ENCODE results near the gene INPP4A. TPM values are rescaled to one million over a fixed set of nuclear protein-coding genes. Genes with fewer than 3 reads are reported as not detected.

The INPP4A gene
- polyA plus RNA-seq, 1 donor from 2014 or later, result 51.4 TPM

DNA sequence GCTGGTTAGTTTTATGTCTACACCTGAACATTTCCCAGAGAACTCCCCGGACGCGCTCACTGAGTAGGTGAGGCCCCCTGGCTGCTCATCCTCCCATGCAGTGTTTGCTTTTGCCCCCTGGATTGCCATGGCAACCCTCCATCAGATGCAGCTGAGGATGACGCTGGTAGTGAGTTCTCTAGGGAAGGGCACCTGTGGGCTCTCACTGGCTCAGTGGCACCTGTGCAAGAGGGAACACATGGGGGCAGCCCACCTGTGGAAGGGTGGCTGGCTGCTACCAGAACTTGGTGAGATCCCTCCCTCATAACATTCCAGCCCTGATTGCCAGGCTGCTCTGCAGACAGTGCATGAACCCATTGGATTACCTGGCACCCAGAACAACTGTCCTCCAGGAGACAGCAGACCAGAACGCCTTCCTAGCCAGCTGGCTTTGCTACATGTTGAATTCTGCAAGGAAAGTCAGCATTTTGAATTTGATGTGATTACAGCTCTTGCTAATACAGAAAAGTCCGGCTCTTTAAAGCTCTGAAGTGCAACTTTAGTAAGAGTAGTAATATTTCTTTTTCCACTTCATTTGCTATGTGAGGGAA is 142.0 kb downstream of the INPP4A start:
- Histone ChIP-seq H2AFZ (ENCODE audit: low read depth, low read length) (no peak overlapping the region), H3K9me2 (ENCODE audit: insufficient read depth, low read length) (no peaks in the 10 kb centered on the region), H3K9ac (ENCODE audit: low read length) (no peak overlapping the region), H3K36me3 (ENCODE audit: insufficient read depth, low read length) (no peaks in the 10 kb centered on the region), H3K9me3 (ENCODE audit: low read length) (no peaks in the 10 kb centered on the region), H3K4me3 (ENCODE audit: low read length) (no peak overlapping the region), H3F3A (ENCODE audit: insufficient read depth, low read length, poor library complexity, severe bottlenecking) (no peaks in the 10 kb centered on the region), H3K4me2 (ENCODE audit: low read length) (no peak overlapping the region), H4K20me1 (ENCODE audit: insufficient read depth) (no peaks in the 10 kb centered on the region), H3K79me2 (replicated peaks; ENCODE audit: insufficient read depth, low read length) (no peaks in the 10 kb centered on the region), H3K27ac (ENCODE audit: low read length) (no peak overlapping the region), H3K27me3 (ENCODE audit: insufficient read depth, low read depth, low read length) (no peaks in the 10 kb centered on the region)
- TF ChIP-seq EP300 (conservative IDR thresholded peaks at IDR 0.05; ENCODE audit: poor library complexity, severe bottlenecking) (no peak), REST (IDR thresholded peaks at IDR 0.05; ENCODE audit: borderline replicate concordance) (no peak), POLR2AphosphoS5 (IDR thresholded peaks at IDR 0.05) (no peak), RAD21 (conservative IDR thresholded peaks at IDR 0.05) (no peak), TAF1 (IDR thresholded peaks at IDR 0.05; ENCODE audit: low read depth) (no peak), SMC3 (conservative IDR thresholded peaks at IDR 0.05; ENCODE audit: poor library complexity) (no peak), MXI1 (conservative IDR thresholded peaks at IDR 0.05; ENCODE audit: poor library complexity, severe bottlenecking) (no peak), EZH2 (IDR thresholded peaks at IDR 0.05; ENCODE audit: borderline replicate concordance, insufficient read depth, low read length, poor library complexity, severe bottlenecking) (no peak)
- TF ChIP-seq, protein P1, sequence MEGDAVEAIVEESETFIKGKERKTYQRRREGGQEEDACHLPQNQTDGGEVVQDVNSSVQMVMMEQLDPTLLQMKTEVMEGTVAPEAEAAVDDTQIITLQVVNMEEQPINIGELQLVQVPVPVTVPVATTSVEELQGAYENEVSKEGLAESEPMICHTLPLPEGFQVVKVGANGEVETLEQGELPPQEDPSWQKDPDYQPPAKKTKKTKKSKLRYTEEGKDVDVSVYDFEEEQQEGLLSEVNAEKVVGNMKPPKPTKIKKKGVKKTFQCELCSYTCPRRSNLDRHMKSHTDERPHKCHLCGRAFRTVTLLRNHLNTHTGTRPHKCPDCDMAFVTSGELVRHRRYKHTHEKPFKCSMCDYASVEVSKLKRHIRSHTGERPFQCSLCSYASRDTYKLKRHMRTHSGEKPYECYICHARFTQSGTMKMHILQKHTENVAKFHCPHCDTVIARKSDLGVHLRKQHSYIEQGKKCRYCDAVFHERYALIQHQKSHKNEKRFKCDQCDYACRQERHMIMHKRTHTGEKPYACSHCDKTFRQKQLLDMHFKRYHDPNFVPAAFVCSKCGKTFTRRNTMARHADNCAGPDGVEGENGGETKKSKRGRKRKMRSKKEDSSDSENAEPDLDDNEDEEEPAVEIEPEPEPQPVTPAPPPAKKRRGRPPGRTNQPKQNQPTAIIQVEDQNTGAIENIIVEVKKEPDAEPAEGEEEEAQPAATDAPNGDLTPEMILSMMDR (IDR thresholded peaks at IDR 0.05; ENCODE audit: poor library complexity, severe bottlenecking), result no peak

GRCh38 chr2:98588880-98589431 is 144.3 kb downstream of the INPP4A start:
- no peaks in the 10 kb centered on the region for H4K20me1 ChIP-seq (ENCODE audit: insufficient read depth)
- TF ChIP-seq MXI1 (conservative IDR thresholded peaks at IDR 0.05; ENCODE audit: poor library complexity, severe bottlenecking), result no peak
- TF ChIP-seq SMC3 (conservative IDR thresholded peaks at IDR 0.05; ENCODE audit: poor library complexity), result no peak
- no peak for TF ChIP-seq EZH2 (IDR thresholded peaks at IDR 0.05; ENCODE audit: borderline replicate concordance, insufficient read depth, low read length, poor library complexity, severe bottlenecking)
- no peak for TF ChIP-seq REST (IDR thresholded peaks at IDR 0.05; ENCODE audit: borderline replicate concordance)
- TF ChIP-seq TAF1 (IDR thresholded peaks at IDR 0.05; ENCODE audit: low read depth), result no peak
- TF ChIP-seq, protein P1 (IDR thresholded peaks at IDR 0.05; ENCODE audit: poor library complexity, severe bottlenecking), result no peak
- no peak for TF ChIP-seq EP300 (conservative IDR thresholded peaks at IDR 0.05; ENCODE audit: poor library complexity, severe bottlenecking)
- TF ChIP-seq RAD21 (conservative IDR thresholded peaks at IDR 0.05), result no peak
- no peaks in the 10 kb centered on the region for H3K79me2 ChIP-seq (replicated peaks; ENCODE audit: insufficient read depth, low read length)
- H3K27ac ChIP-seq (ENCODE audit: low read length), result no peak overlapping the region
- H3K9me2 ChIP-seq (ENCODE audit: insufficient read depth, low read length), result no peaks in the 10 kb centered on the region
- no peaks in the 10 kb centered on the region for H3K9me3 ChIP-seq (ENCODE audit: low read length)
- no peak overlapping the region for H3K4me2 ChIP-seq (ENCODE audit: low read length)
- H3K36me3 ChIP-seq (ENCODE audit: insufficient read depth, low read length), result no peaks in the 10 kb centered on the region
- H3K9ac ChIP-seq (ENCODE audit: low read length), result no peak overlapping the region
- no peaks in the 10 kb centered on the region for H3K27me3 ChIP-seq (ENCODE audit: insufficient read depth, low read depth, low read length)
- no peak overlapping the region for H2AFZ ChIP-seq (ENCODE audit: low read depth, low read length)
- H3F3A ChIP-seq (ENCODE audit: insufficient read depth, low read length, poor library complexity, severe bottlenecking), result no peaks in the 10 kb centered on the region
- no peak overlapping the region for H3K4me3 ChIP-seq (ENCODE audit: low read length)
